Subcutaneous preadipocyte (primary cell): ENCODE data around the gene ZNF625. TPM values are rescaled to one million over a fixed set of nuclear protein-coding genes. Genes with fewer than 3 reads are reported as not detected.

Source experiments
- small RNA-seq: library from RNA; depleted of rRNA; stranded (forward); fragments of <200 nt; gene quantifications from one replicate; pipeline ENCODE3, GENCODE V24; 2012
- total RNA-seq: library from RNA; depleted of rRNA; stranded (reverse); fragments of >200 nt; gene quantifications from 2 replicates; pipeline ENCODE4 v1.2.3, GENCODE V29; 2012

The ZNF625 gene
- total RNA-seq, result 5.9 and 6.5 TPM in 2 replicates

DNA sequence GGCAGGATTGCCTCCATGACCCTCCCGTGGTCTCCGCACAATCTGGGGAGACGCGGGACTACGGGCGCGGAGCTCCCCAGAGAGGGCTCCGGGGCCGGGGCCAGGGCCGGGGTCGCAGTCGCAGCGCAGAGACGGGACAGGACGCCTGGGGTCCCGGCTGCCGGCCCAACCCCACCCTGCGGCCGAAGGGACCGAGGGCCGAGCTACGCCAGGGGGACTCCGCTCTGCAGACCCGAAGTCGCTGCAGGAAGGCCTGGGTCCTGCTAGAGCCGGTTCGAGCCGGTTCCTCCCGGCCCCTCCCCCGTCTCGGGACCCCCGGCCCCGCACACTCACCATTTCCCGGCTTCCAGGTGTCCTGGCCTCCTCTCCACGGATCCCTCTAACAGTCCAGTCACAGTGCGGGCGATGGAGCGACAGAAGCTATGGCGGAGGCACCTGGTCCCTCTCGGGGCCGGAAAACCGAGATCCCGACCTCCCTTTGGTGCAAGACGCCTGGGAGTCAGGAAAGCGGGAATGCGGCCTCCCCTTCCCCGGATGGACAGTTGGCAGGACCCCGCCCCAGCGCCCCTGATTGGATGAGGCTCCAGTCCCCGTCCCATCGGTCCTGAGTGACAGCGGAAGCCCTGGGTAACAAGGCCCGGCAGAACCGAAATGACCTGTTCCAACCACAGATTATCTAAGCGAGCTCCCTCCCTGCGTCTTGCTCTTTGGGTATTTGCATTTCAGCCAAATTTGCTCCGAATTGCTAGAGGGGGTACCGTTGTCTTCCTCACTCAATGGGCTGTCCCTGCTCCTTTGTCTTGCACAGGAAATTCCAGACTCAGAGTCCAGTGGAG is at the start of gene ZNF625:
Gene ZNF625 (minus strand): TSS at position 512 of the 836 bp plus-strand sequence. CDS start 176 bp downstream, at position 336.

DNA sequence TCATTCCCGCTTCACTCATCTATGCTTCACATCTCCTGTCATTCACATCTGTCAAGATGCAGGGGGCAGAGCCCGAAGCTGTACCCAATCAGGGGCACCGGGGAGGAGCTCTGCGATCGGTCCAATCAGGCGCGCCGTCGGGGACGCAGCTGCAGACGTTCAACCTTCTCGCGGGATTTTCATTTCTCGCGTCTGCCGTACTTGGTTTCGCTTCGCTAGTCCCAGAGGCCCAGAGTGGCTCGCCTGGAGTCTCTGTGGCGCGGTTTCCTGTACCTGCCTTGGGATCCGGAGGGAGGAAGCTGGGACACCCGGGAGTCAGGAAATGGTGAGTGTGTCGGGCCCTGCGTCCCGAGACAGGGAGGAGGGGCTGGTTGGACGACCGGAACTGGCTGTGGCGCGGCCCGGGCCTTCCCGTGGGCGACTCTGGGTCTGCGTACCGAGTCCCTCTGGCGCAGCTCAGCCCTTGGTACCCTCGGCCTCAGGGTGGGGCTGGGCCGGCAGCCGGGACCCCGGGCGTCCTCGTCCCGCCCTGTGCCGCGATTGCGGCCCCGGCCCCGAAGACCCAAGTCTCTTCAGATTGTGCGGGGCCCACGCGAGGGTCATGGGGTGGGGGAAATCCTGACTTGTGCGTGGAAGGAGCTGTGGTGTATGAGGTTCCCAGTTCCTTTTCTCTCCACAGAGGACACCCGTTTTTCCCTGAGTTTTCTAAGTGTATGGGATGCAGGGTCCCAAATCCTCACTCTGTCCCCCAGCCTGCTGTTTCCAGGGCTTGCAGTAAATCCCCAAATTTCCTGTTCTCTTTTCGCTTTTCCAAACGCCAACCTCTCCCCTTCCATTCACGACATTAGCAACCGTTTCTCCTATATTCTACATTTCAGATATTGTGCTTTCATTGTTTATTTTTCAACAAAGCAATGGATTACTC is 6.6 kb upstream of the ZNF625 start, which contains the start of gene ZNF136:
Gene ZNF136 (plus strand): TSS at position 215 of the 925 bp plus-strand sequence. CDS start 108 bp downstream, at position 323.

DNA sequence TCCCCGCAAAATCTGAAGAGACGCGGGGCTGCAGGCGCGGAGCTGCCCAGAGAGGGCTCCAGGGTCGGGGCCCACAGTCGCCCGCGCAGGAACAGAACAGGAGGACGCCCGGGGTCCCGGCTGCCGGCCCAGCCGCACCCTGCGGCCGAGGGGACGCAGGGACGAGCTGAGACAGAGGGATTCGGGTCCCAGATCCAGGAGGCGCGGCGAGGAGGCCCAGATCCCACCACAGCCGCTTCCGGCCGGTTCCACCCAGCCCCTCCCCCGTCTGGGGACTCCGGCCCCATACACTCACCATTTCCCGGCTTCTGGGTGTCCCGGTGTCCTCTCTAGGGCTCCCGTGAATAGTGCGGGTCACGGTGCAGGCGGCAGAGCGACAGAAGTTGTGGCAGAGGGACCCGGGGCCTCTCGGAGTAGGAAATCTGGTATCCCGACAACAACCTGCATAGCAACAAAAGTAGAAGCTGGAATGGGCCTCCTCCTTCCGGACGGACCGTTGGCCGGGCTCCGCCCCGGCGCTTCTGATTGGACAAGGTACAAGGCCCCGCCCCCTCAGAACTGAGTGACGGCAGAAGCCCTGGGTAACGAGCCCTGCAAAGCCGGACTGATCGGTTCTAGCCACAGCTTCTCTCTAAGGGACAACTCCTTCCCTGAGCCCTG is 16.5 kb downstream of the ZNF625 start, which contains the start of gene ZNF20:
Gene ZNF20 (minus strand): TSS at position 466 of the 660 bp plus-strand sequence. CDS start 168 bp downstream, at position 298.

Small RNA genes lying within 50 kb of the gene (small RNA-seq; reads per million reads assigned to genes)
- gene RNA5SP467, result not detected

Other genes starting within 250 kb of the ZNF625 start
- gene ZNF700, start 231.6 kb downstream of the ZNF625 start, total RNA-seq, result 5.1 and 5.9 TPM in 2 replicates
- gene ZNF763, start 191.7 kb downstream of the ZNF625 start, total RNA-seq, result 0.20 and 0.37 TPM in 2 replicates
- 0.98 and 1.5 TPM in 2 replicates for gene ZNF433, start 121.1 kb downstream of the ZNF625 start, total RNA-seq
- 0.20 TPM in 1 of 2 replicates, not detected in the other for gene ZNF878, start 103.8 kb downstream of the ZNF625 start, total RNA-seq
- gene ZNF844, start 92.0 kb downstream of the ZNF625 start, total RNA-seq, result 2.5 and 2.9 TPM in 2 replicates
- 2.5 and 4.4 TPM in 2 replicates for gene ZNF20, start 16.4 kb downstream of the ZNF625 start, total RNA-seq
- gene ZNF136, start 6.4 kb upstream of the ZNF625 start, total RNA-seq, result 2.6 and 2.9 TPM in 2 replicates
- gene ZNF44, start 138.1 kb upstream of the ZNF625 start, total RNA-seq, result 4.8 and 6.3 TPM in 2 replicates
- 2.0 and 2.2 TPM in 2 replicates for gene ZNF563, start 176.9 kb upstream of the ZNF625 start, total RNA-seq
- gene ZNF442, start 208.9 kb upstream of the ZNF625 start, total RNA-seq, result 1.4 and 1.8 TPM in 2 replicates
- gene ZNF799, start 244.5 kb upstream of the ZNF625 start, total RNA-seq, result 2.6 and 3.1 TPM in 2 replicates